PFSK-1 (cell line): ENCODE results near the gene NEK2.
A peak's percentile ranks its signal among the peaks of the same experiment; 100 is the strongest.

Experiments
- FOXP2 ChIP-seq: optimal IDR thresholded peaks from 2 replicates; pipeline ENCODE3; 2011; ENCODE audit warnings: borderline replicate concordance, control low read depth, inconsistent platforms; ENCODE audit not compliant: insufficient read depth; ENCODE audit errors: extremely low read length, extremely low read depth
- POLR2AphosphoS5 ChIP-seq: IDR thresholded peaks from 2 replicates; pipeline ENCODE4 v1.6.1; 2012; ENCODE audit warnings: low read depth, mild to moderate bottlenecking, control low read depth, low read length, moderate library complexity
- REST ChIP-seq, 2 experiments: IDR thresholded peaks; 2 replicates each; pipeline versions ENCODE4 v1.6.1 to v1.8.0; 2011 to 2012; ENCODE audit warnings: low read depth in 2 of 2, low read length in 2 of 2, control low read depth in 1 of 2, inconsistent platforms in 1 of 2, mild to moderate bottlenecking in 1 of 2, moderate library complexity in 1 of 2; ENCODE audit not compliant: insufficient read depth in 1 of 2
- SIN3A ChIP-seq: IDR thresholded peaks from 2 replicates; pipeline ENCODE4 v1.6.1; 2012; ENCODE audit warnings: mild to moderate bottlenecking, low read length, moderate library complexity, borderline replicate concordance; ENCODE audit not compliant: insufficient read depth
- TAF1 ChIP-seq: IDR thresholded peaks from 2 replicates; pipeline ENCODE4 v1.6.1; 2012; ENCODE audit warnings: low read length, control low read depth, borderline replicate concordance; ENCODE audit not compliant: insufficient read depth

The NEK2 gene

DNA sequence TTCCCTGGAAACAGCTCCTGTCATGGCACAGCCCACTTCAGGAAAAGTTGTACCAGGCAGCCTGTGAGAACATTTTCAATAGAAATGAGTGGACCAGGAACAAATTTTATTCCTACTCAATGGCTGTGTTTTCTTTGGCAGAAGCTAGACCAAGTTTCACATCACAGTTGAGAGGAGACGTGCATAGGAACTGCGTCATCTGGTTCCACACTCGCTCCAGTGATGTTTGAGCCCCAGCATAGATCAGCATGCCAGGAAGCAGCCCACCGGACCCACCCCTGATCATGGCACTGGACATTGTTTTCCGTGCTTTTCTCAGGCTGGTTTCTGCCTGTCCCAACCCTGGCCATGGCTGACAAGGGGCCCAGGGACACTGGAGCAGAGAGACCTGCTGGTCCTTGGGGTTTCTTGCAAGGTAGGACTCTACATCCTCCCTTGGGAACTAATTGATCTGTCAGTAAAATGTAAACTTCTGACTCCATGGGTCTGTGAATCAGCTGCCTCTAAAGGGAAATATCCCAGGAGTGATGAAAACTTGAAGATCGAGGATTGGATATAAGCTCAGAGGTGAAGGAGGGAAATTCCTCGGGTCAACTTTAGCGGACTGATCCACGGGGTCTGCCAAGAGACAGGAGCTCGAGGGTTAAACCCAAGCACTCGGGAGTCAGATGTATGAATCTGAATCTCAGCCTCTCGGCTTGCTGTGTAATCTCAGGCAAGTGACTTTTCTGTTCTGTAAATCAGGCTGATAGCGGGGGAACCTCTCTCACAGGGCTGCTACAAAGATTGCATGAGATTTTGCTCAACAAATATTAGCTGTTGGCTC is 35.7 kb downstream of the NEK2 start:
- 0 out of 4 replicates have a peak, but pooled peaks of 1 of the 2 experiments have one; percentile 42 for TF ChIP-seq REST (IDR thresholded peaks at IDR 0.05; ENCODE audit: insufficient read depth in 1 of 2, low read depth in 2 of 2, low read length in 2 of 2)
- TF ChIP-seq TAF1: no peak
- TF ChIP-seq SIN3A: 0 out of 2 replicates have a peak, but pooled peaks have one; percentile 24

- TF ChIP-seq TAF1: no peak
These were observed 36.7 kb downstream of the NEK2 start for GRCh38 chr1:211638689-211639101.

- TF ChIP-seq TAF1 (no peak), POLR2AphosphoS5 (no peak), FOXP2 (no peak), SIN3A (no peak), REST (IDR thresholded peaks at IDR 0.05; ENCODE audit: insufficient read depth in 1 of 2, low read depth in 2 of 2, low read length in 2 of 2) (no peak)
These were observed 37.2 kb downstream of the NEK2 start for GRCh38 chr1:211638246-211638645.

- no peak for TF ChIP-seq TAF1
- TF ChIP-seq POLR2AphosphoS5: no peak
- no peak for TF ChIP-seq SIN3A
- TF ChIP-seq FOXP2: no peak
- no peak for TF ChIP-seq REST (IDR thresholded peaks at IDR 0.05; ENCODE audit: insufficient read depth in 1 of 2, low read depth in 2 of 2, low read length in 2 of 2)
These were observed 38.4 kb downstream of the NEK2 start for GRCh38 chr1:211637066-211637465.

GRCh38 chr1:211636575-211637029 is 38.8 kb downstream of the NEK2 start:
- peak; percentile 25; the same call in 1 of the 2 replicates for TF ChIP-seq SIN3A

DNA sequence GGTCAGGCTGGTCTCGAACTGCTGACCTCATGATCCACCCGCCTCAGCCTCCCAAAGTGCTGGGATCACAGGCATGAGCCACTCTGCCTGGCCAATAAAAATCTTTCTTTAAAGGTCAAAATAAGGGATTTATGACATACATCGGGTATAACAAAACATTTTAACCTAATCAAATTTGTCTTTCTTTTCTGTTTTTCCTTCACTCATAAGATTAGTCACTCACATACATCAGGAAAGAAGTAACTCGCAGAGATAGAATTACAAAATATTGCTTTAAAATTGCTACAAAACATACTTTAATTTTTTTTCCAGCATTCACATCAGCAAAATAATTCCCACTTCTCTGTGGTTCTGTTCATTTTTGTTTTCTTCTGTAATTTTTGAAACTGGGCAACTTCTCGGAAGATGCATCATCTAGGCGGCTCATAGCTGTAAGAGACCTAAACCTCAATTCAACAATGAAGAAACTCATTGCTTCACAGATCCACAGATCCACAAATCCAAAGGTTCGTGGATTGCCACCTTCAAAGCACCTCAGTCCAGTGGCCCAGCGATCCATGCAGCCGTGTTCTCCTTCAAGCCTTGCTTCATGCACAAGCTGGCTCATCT is 39.7 kb downstream of the NEK2 start:
- TF ChIP-seq REST (IDR thresholded peaks at IDR 0.05; ENCODE audit: insufficient read depth in 1 of 2, low read depth in 2 of 2, low read length in 2 of 2) (no peak), TAF1 (no peak), POLR2AphosphoS5 (no peak), SIN3A (no peak), FOXP2 (no peak)
